A673 (cell line): Measurements from ENCODE around the gene NPR2.

Experiments used
- CTCF ChIP-seq: fragments of 300-800, 200-600 bp; sonication (generic); conservative IDR thresholded peaks from 2 replicates; pipeline ENCODE4 v1.5.1; 2017; ENCODE audit warnings: low read depth, mild to moderate bottlenecking, antibody characterized with exemption, low read length, moderate library complexity, mixed read lengths
- EZH2 ChIP-seq: fragments of 200-600 bp; sonication (generic); IDR thresholded peaks from 2 replicates; pipeline ENCODE4 v1.6.1; 2017; ENCODE audit warnings: borderline replicate concordance, low read depth, mild to moderate bottlenecking, mixed read lengths, antibody characterized with exemption, low read length; ENCODE audit not compliant: poor library complexity, severe bottlenecking

- no peak for TF ChIP-seq CTCF
- no peak for TF ChIP-seq EZH2
These were observed 61.0 kb downstream of the NPR2 start for GRCh38 chr9:35852267-35852815.
